Measurements from ENCODE around the gene ACSF3.
A peak's percentile ranks its signal among the peaks of the same experiment; 100 is the strongest.
"Not testable (repeated sequence)": the region's sequence is repeated elsewhere in the genome, so short reads cannot be mapped to it uniquely, and the experiment has no call there.

Gene ACSF3

GRCh38 chr16:89074072-89074674, 19.5 kb upstream of the ACSF3 start:
- H3K4me1 ChIP-seq (ENCODE audit: control extremely low read depth in 1 of 4, control insufficient read depth in 4 of 4, insufficient read depth in 4 of 4, low read length in 3 of 4); H3K27me3 ChIP-seq (replicated peaks in 2 of 5; ENCODE audit: control insufficient read depth in 4 of 5, insufficient read depth in 5 of 5, low read length in 4 of 5); POLR2A ChIA-PET; H3K9me3 ChIP-seq (ENCODE audit: control extremely low read depth in 1 of 5, control insufficient read depth in 4 of 5, insufficient read depth in 2 of 5, low read depth in 1 of 5, low read length in 4 of 5); H3K27ac ChIP-seq (ENCODE audit: insufficient read depth in 1 of 2, low read depth in 1 of 2, low read length in 2 of 2, poor library complexity in 1 of 2, severe bottlenecking in 2 of 2); H3K36me3 ChIP-seq (ENCODE audit: control insufficient read depth in 4 of 4, insufficient read depth in 4 of 4, low read length in 3 of 4); H3K4me3 ChIP-seq (ENCODE audit: control insufficient read depth in 1 of 7, extremely low read depth in 1 of 7, insufficient read depth in 4 of 7, low read depth in 2 of 7, low read length in 6 of 7); CTCF ChIA-PET: not testable (repeated sequence)
- DNase-seq, result peak in 2 of 3 donors; percentile 42 to 47
- 97% methylated on average over 27 of the region's 35 CpGs for WGBS (ENCODE audit: insufficient coverage)

GRCh38 chr16:89074803-89075688, 18.6 kb upstream of the ACSF3 start:
- 96% methylated on average over 29 of the region's 37 CpGs for WGBS (ENCODE audit: insufficient coverage)
- peak in 2 of 3 donors; percentile 37 to 45 for DNase-seq

GRCh38 chr16:89076159-89076558, 17.5 kb upstream of the ACSF3 start:
- H3K4me3 ChIP-seq (ENCODE audit: control insufficient read depth in 1 of 7, extremely low read depth in 1 of 7, insufficient read depth in 4 of 7, low read depth in 2 of 7, low read length in 6 of 7), result no peak overlapping the region
- no peaks in the 10 kb centered on the region for H3K27me3 ChIP-seq (replicated peaks in 2 of 5; ENCODE audit: control insufficient read depth in 4 of 5, insufficient read depth in 5 of 5, low read length in 4 of 5)
- H3K9me3 ChIP-seq (ENCODE audit: control extremely low read depth in 1 of 5, control insufficient read depth in 4 of 5, insufficient read depth in 2 of 5, low read depth in 1 of 5, low read length in 4 of 5), result peaks cover 0 to 5% (median 2%) of the 10 kb centered on the region in 5 experiments
- peaks cover 0 to 1% (median 0%) of the 10 kb centered on the region in 4 experiments for H3K4me1 ChIP-seq (ENCODE audit: control extremely low read depth in 1 of 4, control insufficient read depth in 4 of 4, insufficient read depth in 4 of 4, low read length in 3 of 4)
- ChIA-PET POLR2A (no interaction called here), CTCF (no interaction called here)
- DNase-seq, result no peak
- H3K27ac ChIP-seq (ENCODE audit: insufficient read depth in 1 of 2, low read depth in 1 of 2, low read length in 2 of 2, poor library complexity in 1 of 2, severe bottlenecking in 2 of 2), result no peak overlapping the region
- WGBS (ENCODE audit: insufficient coverage), result 99% methylated on average over 14 of the region's 14 CpGs
- no peaks in the 10 kb centered on the region for H3K36me3 ChIP-seq (ENCODE audit: control insufficient read depth in 4 of 4, insufficient read depth in 4 of 4, low read length in 3 of 4)

More at GRCh38 chr16:89074803-89075688, 18.6 kb upstream of the ACSF3 start:
- H3K4me3 ChIP-seq (ENCODE audit: control insufficient read depth in 1 of 7, extremely low read depth in 1 of 7, insufficient read depth in 4 of 7, low read depth in 2 of 7, low read length in 6 of 7), result no peak overlapping the region
- H3K27me3 ChIP-seq (replicated peaks in 2 of 5; ENCODE audit: control insufficient read depth in 4 of 5, insufficient read depth in 5 of 5, low read length in 4 of 5), result no peaks in the 10 kb centered on the region
- CTCF ChIA-PET, result no interaction called here
- H3K9me3 ChIP-seq (ENCODE audit: control extremely low read depth in 1 of 5, control insufficient read depth in 4 of 5, insufficient read depth in 2 of 5, low read depth in 1 of 5, low read length in 4 of 5), result peaks cover 0 to 5% (median 2%) of the 10 kb centered on the region in 5 experiments
- H3K27ac ChIP-seq (ENCODE audit: insufficient read depth in 1 of 2, low read depth in 1 of 2, low read length in 2 of 2, poor library complexity in 1 of 2, severe bottlenecking in 2 of 2), result no peak overlapping the region
- POLR2A ChIA-PET, result no interaction called here
- H3K4me1 ChIP-seq (ENCODE audit: control extremely low read depth in 1 of 4, control insufficient read depth in 4 of 4, insufficient read depth in 4 of 4, low read length in 3 of 4), result no peaks in the 10 kb centered on the region
- no peaks in the 10 kb centered on the region for H3K36me3 ChIP-seq (ENCODE audit: control insufficient read depth in 4 of 4, insufficient read depth in 4 of 4, low read length in 3 of 4)

- POLR2A ChIA-PET, result interaction anchor here (0.6 kb wide), 1 partner anchor 203 kb away, joined by 4 read pairs; no protein-coding TSS in a partner anchor
- no peak for DNase-seq
- Histone ChIP-seq H3K27ac (ENCODE audit: insufficient read depth in 1 of 2, low read depth in 1 of 2, low read length in 2 of 2, poor library complexity in 1 of 2, severe bottlenecking in 2 of 2) (no peak overlapping the region), H3K4me3 (ENCODE audit: control insufficient read depth in 1 of 7, extremely low read depth in 1 of 7, insufficient read depth in 4 of 7, low read depth in 2 of 7, low read length in 6 of 7) (no peak overlapping the region), H3K4me1 (ENCODE audit: control extremely low read depth in 1 of 4, control insufficient read depth in 4 of 4, insufficient read depth in 4 of 4, low read length in 3 of 4) (peaks cover 0 to 3% (median 0%) of the 10 kb centered on the region in 4 experiments), H3K27me3 (replicated peaks in 2 of 5; ENCODE audit: control insufficient read depth in 4 of 5, insufficient read depth in 5 of 5, low read length in 4 of 5) (no peaks in the 10 kb centered on the region), H3K36me3 (ENCODE audit: control insufficient read depth in 4 of 4, insufficient read depth in 4 of 4, low read length in 3 of 4) (no peaks in the 10 kb centered on the region), H3K9me3 (ENCODE audit: control extremely low read depth in 1 of 5, control insufficient read depth in 4 of 5, insufficient read depth in 2 of 5, low read depth in 1 of 5, low read length in 4 of 5) (peaks cover 0 to 5% (median 2%) of the 10 kb centered on the region in 5 experiments)
- WGBS (ENCODE audit: insufficient coverage), result 99% methylated on average over 9 of the region's 16 CpGs
- CTCF ChIA-PET, result no interaction called here
These were observed 16.6 kb upstream of the ACSF3 start for GRCh38 chr16:89077076-89077475.

- Histone ChIP-seq H3K27ac (ENCODE audit: insufficient read depth in 1 of 2, low read depth in 1 of 2, low read length in 2 of 2, poor library complexity in 1 of 2, severe bottlenecking in 2 of 2) (no peak overlapping the region), H3K4me1 (ENCODE audit: control extremely low read depth in 1 of 4, control insufficient read depth in 4 of 4, insufficient read depth in 4 of 4, low read length in 3 of 4) (peaks cover 0 to 3% (median 0%) of the 10 kb centered on the region in 4 experiments), H3K9me3 (ENCODE audit: control extremely low read depth in 1 of 5, control insufficient read depth in 4 of 5, insufficient read depth in 2 of 5, low read depth in 1 of 5, low read length in 4 of 5) (peaks cover 0 to 5% (median 2%) of the 10 kb centered on the region in 5 experiments), H3K36me3 (ENCODE audit: control insufficient read depth in 4 of 4, insufficient read depth in 4 of 4, low read length in 3 of 4) (no peaks in the 10 kb centered on the region), H3K4me3 (ENCODE audit: control insufficient read depth in 1 of 7, extremely low read depth in 1 of 7, insufficient read depth in 4 of 7, low read depth in 2 of 7, low read length in 6 of 7) (no peak overlapping the region), H3K27me3 (replicated peaks in 2 of 5; ENCODE audit: control insufficient read depth in 4 of 5, insufficient read depth in 5 of 5, low read length in 4 of 5) (no peaks in the 10 kb centered on the region)
- POLR2A ChIA-PET, result no interaction called here
- CTCF ChIA-PET, result no interaction called here
- DNase-seq, result no peak
- 93% methylated on average over 8 of the region's 8 CpGs for WGBS (ENCODE audit: insufficient coverage)
These were observed 15.5 kb upstream of the ACSF3 start for GRCh38 chr16:89078172-89078571.

GRCh38 chr16:89079434-89079980, 14.1 kb upstream of the ACSF3 start:
- peaks cover 0 to 2% (median 0%) of the 10 kb centered on the region in 5 experiments for H3K9me3 ChIP-seq (ENCODE audit: control extremely low read depth in 1 of 5, control insufficient read depth in 4 of 5, insufficient read depth in 2 of 5, low read depth in 1 of 5, low read length in 4 of 5)
- no peak for DNase-seq
- CTCF ChIA-PET, result interaction anchor here (1.0 kb wide), 1 partner anchor 42 kb away, joined by 4 read pairs; no protein-coding TSS in a partner anchor

More at GRCh38 chr16:89079434-89079980, 14.1 kb upstream of the ACSF3 start:
- WGBS (ENCODE audit: insufficient coverage), result 96% methylated on average over 17 of the region's 19 CpGs
- Histone ChIP-seq H3K4me1 (ENCODE audit: control extremely low read depth in 1 of 4, control insufficient read depth in 4 of 4, insufficient read depth in 4 of 4, low read length in 3 of 4) (peaks cover 0 to 3% (median 0%) of the 10 kb centered on the region in 4 experiments), H3K4me3 (ENCODE audit: control insufficient read depth in 1 of 7, extremely low read depth in 1 of 7, insufficient read depth in 4 of 7, low read depth in 2 of 7, low read length in 6 of 7) (no peak overlapping the region), H3K36me3 (ENCODE audit: control insufficient read depth in 4 of 4, insufficient read depth in 4 of 4, low read length in 3 of 4) (no peaks in the 10 kb centered on the region), H3K27ac (ENCODE audit: insufficient read depth in 1 of 2, low read depth in 1 of 2, low read length in 2 of 2, poor library complexity in 1 of 2, severe bottlenecking in 2 of 2) (no peak overlapping the region), H3K27me3 (replicated peaks in 2 of 5; ENCODE audit: control insufficient read depth in 4 of 5, insufficient read depth in 5 of 5, low read length in 4 of 5) (no peaks in the 10 kb centered on the region)
- POLR2A ChIA-PET, result no interaction called here
